HG03103 (cell line): ENCODE measurements around the gene RASSF4.

Experiments
- ATAC-seq: cut with Tn5 transposase; IDR thresholded peaks from one replicate; pipeline ENCODE4 v1.9.1; 2021; ENCODE audit warnings: low read depth; ENCODE audit not compliant: unreplicated experiment

The RASSF4 gene

DNA sequence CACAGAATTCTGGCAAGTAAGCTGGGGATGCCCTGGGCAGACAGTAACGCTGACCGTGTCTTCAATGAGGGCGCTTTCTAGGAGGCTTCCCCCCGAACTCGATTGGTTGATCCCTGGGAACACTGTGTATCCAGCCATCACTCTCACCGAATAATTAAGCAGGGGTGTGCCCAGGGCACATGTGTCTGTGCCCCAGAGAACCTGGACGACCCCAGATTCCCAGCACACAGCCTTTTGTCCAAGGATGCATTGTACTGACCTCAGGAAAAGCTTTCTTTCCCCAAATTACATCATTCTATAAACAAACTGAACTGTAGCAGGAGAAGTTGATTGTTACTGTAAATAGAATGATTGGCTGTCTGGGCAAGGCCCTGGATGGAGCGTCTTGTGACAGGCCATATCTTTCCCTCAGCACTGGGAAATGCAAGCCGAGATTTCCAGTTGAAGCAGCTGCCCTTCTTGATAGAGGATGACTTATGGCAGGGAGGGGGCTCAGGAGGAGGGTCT, 25.6 kb downstream of the RASSF4 start:
- no peak for ATAC-seq

GRCh38 chr10:44986179-44986578, 26.6 kb downstream of the RASSF4 start:
- no peak for ATAC-seq

- ATAC-seq: no peak
Measured at GRCh38 chr10:44986670-44987069, 27.1 kb downstream of the RASSF4 start.

GRCh38 chr10:44988957-44989585, 29.5 kb downstream of the RASSF4 start:
- ATAC-seq: no peak

DNA sequence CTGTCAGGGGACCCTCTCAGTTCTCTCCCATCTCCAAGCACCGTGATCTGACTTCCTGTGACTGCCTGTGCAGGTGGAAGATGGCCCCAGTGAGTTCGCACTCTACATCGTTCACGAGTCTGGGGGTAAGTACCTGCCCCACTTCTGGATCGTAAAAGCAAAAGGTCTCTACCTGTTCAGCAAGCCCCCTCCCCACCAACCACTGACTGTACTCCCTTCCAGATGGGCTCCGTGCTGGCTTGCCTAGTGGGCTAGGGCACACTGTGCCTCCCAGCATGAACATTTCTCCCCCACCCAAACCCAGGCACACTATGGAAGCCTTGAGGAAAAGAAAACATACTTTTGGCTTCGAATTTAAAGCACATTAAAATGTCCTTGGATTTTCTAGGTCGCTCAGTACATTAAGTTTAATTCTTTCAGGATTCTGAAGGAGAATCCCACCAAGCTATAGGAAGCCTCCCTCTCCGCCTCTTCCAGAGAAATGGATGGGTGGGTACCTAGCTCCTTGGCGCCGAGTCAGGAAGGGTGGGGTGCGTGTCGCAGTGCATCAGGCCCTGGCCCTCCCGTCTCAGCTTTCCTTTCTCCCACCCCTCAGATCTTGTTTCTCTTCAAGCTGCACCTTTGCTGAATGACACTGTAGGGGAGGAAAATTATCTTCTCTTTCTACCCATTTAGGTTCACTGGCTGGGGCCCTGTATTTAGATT, 30.1 kb downstream of the RASSF4 start:
- no peak for ATAC-seq

- ATAC-seq: no peak
Measured at GRCh38 chr10:44990302-44990655, 30.7 kb downstream of the RASSF4 start.

GRCh38 chr10:44990965-44991364, 31.4 kb downstream of the RASSF4 start:
- ATAC-seq: no peak

DNA sequence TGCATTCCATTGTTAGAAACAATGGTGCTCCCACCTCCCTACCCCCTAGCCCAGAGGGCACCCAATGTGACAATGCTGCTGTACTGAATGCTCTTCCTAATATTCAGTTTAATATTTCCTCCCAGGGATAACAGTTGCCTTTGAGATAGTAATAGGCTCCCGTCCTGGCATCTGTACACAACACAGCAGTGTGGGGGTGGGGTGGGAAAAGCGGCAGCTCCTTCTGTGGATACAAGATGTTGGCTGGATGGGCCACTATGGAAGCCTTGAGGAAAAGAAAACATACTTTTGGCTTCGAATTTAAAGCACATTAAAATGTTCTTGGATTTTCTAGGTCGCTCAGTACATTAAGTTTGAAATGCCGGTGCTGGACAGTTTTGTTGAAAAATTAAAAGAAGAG, 32.0 kb downstream of the RASSF4 start:
- no peak for ATAC-seq

DNA sequence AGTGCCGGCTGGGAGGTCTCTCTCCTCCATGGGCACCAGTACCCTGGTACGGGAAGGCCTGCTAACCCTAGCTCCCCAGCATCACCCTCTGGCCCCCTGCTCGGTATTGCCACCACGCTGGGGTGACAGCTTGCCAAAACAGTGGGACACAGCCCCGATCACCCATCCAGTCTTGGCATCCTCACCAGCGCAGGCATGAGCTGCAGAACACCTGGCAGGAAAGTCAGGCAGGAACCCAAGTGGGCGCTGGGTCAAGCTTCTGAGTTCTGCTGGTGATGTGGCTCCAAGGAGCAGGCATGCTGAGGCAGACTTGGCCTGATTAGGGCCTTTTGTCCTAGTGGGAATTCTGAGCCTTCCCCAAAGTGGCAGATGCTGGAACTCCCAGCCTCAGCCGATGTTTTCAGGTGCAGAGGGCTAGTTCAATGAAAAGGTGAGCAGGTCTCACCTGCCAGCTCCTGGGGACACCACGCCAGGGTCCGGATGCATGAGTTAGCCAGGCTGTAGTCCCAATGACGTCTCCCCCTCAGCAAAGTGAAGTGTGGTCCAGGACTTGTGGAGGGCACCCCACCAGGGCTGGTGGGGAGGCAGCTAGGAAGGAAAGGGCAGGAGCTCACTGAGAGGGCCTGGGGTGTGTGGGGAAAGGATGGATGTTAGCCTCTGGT, 32.6 kb downstream of the RASSF4 start:
- no peak for ATAC-seq

- ATAC-seq: no peak
Measured at GRCh38 chr10:44992732-44993225, 33.2 kb downstream of the RASSF4 start.

DNA sequence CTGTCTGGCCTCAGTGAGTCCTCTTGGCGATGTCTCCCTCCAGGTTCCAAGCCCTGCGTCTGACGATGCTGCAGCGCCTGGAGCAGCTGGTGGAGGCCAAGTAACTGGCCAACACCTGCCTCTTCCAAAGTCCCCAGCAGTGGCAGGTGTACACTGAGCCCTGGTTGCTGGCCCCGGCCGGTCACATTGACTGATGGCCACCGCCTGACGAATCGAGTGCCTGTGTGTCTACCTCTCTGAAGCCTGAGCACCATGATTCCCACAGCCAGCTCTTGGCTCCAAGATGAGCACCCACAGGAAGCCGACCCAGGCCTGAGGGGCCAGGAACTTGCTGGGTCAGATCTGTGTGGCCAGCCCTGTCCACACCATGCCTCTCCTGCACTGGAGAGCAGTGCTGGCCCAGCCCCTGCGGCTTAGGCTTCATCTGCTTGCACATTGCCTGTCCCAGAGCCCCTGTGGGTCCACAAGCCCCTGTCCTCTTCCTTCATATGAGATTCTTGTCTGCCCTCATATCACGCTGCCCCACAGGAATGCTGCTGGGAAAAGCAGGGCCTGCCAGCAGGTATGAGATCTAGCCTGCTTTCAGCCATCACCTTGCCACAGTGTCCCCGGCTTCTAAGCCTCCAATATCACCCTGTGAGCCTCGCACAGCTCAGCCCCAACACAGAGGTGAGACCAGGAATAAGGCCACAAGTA, 33.8 kb downstream of the RASSF4 start:
- ATAC-seq: no peak

- ATAC-seq: no peak
Measured at GRCh38 chr10:44993922-44994751, 34.5 kb downstream of the RASSF4 start.

- no peak for ATAC-seq
Measured at GRCh38 chr10:44994752-44995530, 35.3 kb downstream of the RASSF4 start.

- no peak for ATAC-seq
Measured at GRCh38 chr10:44995581-44995913, 35.9 kb downstream of the RASSF4 start.

DNA sequence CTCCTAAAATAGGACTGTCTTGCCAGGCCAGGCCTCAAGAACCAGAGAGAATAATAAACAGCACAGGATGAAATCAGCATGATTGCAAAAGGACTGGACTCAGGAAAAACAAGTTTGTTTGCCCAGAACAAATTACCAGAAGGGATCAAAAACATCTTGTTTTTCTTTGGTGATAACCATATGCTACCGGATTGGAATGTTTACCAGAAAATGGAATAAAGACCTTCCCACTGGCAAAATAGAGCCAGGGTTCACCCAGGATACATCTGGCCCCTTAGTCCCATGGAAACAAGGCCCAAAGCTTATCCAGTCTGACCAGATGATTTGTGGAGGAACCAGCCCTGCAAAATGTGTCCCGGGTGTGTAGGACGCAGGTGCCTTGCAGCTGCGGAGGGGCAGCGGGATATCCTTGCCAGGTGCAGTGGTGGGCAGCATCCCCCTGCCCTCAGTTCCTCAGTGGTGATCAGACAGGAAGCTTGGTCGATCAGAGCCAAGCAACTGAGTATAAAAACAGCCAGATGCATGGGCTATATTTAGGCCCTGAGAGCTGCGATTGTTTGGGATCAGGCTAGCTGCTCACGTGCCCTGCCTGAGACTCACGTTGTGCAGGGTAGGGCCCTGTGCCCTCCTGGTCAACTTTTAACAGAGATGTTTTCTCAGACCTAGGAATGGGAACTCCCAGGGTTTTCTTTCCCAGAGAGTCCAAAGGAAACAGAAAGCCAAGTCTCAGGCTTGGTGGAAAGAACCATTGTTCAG, 36.5 kb downstream of the RASSF4 start:
- ATAC-seq: no peak

DNA sequence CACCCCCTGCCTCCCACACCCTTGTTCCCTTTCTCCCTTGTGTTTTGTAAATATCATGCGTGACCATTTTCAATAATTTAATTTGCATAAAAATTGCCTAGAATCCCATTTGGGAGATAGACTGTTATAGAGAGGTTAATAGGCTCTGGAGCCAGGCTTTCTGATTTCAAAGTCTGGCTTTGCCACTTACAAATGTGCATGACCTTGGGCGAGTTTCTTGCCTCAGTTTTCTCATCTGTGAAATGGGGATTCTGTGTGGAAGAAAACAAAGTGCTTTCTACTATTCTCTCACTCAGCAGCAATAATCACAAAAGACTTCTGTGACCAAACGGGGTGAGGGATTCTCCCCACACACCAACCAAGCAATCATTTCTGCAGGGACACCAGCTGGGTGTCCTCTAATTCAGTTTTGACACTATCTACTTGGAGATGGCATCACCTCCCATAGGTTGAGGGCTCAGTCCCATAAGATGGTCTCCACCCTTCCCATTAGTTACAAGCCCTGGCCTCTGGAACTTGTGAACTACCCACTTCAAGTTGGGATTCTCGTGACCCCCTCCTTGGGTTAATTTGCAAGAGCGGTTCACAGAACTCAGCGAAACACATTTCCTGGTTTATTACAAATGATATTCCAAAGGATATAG, 37.6 kb downstream of the RASSF4 start:
- no peak for ATAC-seq

- no peak for ATAC-seq
Measured at GRCh38 chr10:44998146-44998631, 38.6 kb downstream of the RASSF4 start.

GRCh38 chr10:45000138-45000751, 40.6 kb downstream of the RASSF4 start:
- ATAC-seq: no peak
